NB4 (cell line): Measurements from ENCODE around the gene GNAT1.

ENCODE experiments used
- POLR2A ChIP-seq: IDR thresholded peaks from 2 replicates; pipeline ENCODE4 v1.6.1; 2011; ENCODE audit warnings: mild to moderate bottlenecking; ENCODE audit not compliant: insufficient read length; ENCODE audit errors: extremely low read depth
- TF ChIP-seq, protein P1 (sequence below): IDR thresholded peaks from one replicate; pipeline ENCODE4 v1.5.1; 2012; ENCODE audit warnings: low read depth, low read length

- TF ChIP-seq, protein P1, sequence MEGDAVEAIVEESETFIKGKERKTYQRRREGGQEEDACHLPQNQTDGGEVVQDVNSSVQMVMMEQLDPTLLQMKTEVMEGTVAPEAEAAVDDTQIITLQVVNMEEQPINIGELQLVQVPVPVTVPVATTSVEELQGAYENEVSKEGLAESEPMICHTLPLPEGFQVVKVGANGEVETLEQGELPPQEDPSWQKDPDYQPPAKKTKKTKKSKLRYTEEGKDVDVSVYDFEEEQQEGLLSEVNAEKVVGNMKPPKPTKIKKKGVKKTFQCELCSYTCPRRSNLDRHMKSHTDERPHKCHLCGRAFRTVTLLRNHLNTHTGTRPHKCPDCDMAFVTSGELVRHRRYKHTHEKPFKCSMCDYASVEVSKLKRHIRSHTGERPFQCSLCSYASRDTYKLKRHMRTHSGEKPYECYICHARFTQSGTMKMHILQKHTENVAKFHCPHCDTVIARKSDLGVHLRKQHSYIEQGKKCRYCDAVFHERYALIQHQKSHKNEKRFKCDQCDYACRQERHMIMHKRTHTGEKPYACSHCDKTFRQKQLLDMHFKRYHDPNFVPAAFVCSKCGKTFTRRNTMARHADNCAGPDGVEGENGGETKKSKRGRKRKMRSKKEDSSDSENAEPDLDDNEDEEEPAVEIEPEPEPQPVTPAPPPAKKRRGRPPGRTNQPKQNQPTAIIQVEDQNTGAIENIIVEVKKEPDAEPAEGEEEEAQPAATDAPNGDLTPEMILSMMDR = no peak
- TF ChIP-seq POLR2A = no peak
Observed at GRCh38 chr3:50205413-50206276, 14.2 kb downstream of the GNAT1 start.
